Stimulated activated CD8-positive, alpha-beta memory T cell treated with anti-CD3 and anti-CD28 coated beads, Interleukin-2, amount 100 ng/mL, for 48 hours (primary cell): ENCODE measurements around the gene TMEM39B.
A peak's percentile ranks its signal among the peaks of the same experiment; 100 is the strongest.
"Not testable (repeated sequence)": the region's sequence is repeated elsewhere in the genome, so short reads cannot be mapped to it uniquely, and the experiment has no call there.

Experiments
- DNase-seq, 2 donors: peaks; one replicate each; pipeline ENCODE4 v3.0.0-alpha.2; 2020; ENCODE audit warnings: low read depth in 2 of 2

TMEM39B gene

DNA sequence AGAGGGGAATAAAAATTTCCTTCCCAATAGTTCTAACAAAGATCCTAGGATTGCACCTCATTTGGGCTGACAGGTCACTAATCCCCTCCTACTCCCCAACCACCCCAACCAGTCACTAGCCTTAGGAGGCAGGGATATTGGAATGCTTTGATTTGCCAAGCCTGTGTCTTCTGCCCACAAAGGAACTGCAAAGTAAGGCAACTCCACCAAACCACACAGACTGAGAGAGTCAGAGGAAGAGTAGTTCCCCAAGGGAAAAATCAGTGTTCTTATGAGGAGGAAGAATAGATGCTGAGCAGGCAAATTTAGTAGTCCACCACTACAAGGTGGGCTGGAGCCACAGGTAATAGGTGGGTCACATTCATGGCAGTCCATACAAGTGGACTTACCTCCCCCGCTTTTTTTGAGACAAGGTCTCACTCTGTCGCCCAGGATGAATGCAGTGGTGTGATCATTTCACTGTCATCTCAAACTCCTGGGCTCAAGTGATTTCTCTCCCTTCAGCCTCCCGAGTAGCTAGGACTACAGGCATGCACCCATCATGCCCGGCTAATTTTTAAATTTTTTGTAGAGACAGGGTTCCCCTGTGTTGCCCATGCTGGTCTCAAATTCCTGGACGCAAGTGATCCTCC is 3.7 kb upstream of the TMEM39B start:
- DNase-seq = no peak

DNA sequence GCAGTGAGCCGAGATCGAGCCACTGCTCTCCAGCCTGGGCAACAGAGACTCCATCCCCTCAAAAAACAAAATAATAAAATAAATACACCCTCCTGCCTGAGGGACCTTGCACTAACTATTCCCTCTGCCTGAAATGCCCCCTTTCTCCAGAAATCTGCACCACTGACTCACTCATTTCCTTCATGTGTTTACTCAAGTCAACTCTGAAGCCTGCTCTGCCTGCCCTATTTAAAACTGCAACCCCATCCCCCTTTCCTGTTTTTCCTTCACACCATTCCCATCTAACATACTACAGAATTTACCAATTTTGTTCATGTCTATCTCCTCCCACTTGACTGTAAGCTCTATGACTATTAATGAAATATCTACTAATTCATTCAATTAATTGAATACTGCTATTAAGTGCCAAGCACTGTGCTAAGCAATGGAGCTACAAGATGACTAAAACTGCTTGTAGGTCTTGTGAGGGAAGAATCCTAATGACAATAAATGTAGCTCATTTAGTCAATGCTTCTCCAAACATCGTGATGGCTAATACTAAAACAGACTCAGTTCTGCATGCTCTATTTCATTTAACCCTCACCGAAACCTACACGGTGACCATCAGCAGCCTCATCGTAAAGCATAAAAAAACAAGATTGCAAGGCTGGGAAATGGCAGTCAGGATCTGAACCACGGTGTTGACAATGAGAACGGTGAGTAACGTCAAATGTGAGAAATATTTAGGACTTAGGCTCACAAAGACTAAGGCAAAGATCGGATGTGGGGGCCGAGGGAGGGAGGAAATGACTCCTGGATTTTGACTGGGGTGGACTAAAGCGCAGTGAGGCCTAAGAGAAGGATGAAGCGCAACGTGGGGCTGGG is 749 bp upstream of the TMEM39B start:
- no peak for DNase-seq

DNA sequence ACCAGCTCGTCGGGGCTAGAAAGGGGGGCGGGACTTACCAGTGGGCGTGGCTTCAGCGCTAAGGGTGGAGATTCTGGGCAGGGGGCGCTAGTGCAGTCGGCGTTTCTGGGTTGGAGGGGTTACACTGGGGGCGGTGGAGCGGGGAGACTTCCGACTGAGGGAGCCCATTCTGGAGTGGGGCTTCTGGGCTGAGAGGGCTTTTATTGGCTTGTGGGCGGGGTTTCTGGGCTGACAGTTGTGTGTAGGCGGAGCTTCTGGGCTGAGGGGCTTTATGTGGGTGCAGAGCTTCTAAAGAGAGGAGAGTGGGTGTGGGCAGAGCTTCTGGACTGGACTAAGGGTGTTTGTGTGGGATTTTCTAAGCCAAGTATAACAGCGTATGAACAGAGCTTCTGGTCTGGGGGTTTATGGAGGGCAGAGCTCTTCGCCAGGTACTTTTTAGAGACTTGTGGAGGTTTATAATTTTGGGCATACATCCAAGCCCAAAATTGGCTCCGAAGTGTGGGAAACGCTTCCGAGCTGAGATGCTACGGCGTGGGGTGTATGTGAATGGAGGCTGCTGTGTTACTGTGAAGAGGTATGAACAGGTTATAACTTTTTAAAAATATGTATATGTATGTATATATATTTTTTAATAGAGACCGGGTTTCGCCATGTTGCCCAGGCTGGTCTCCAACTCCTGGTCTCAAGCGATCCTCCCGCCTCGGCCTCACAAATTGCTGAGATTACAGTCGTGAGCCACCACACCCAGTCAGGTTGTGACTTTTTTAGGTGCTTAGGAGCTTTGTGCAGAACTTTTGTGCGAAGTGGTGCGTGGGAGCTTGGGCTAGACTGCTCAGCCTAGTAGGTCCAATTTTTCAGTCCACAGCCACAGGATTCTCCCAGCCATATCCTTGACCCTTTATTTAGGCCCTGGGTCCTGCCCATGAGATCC is 825 bp downstream of the TMEM39B start:
- DNase-seq = no peak

DNA sequence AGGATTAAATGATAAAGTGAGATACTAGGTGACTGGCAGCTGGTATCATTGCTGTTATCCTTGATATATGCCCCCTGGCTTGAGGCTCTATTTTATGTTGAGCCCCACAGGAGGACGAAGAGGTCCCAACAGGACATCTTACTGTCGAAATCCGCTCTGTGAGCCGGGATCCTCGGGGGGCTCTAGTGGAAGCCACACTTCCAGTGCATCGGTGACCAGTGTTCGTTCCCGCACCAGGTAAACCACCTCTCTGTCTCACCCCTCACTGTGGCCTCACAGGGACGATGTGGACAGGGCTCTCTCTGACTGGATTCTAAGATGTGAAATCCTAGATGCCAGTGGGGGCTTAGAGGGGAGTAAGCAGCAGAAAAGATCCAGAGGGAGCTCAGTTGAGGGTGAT is 2.1 kb downstream of the TMEM39B start:
- DNase-seq = no peak

DNA sequence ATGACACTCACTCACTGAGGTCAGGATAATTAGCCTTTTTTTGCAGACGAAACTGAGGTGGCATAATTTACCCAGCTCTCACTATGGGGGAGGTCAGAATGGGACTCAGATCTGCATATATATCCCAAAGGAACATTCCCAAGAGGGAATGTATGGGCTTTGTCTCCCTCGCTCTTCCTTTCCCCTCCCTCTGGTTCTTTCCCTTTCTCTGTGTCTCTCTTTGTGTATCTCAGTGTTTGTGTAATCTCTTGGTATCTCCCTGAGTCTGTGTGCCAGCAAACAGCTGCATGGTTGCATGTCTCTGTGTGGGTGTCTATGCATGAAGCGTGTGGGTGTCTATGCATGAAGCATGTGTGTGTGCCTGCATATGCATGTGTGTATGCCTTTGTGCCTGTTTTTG is 4.7 kb downstream of the TMEM39B start:
- no peak for DNase-seq

DNA sequence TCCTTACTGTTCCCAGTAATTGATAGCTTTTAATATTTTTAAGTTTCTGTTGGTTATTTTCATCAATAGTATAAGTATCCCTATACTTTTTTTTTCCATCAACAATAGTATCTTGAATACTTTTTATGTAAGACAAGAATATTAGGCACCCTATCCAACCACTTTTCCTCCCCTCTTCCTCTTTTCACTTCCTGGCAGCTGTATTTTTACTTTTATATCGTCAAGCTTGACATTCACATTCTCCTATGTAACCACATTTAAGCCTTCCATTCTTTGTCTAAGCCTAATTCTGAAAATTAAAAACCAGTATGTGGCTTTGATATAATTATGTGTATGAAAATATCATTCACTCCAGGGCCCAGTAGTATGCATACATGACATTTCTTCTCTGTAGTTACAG is 9.3 kb downstream of the TMEM39B start:
- DNase-seq = no peak

DNA sequence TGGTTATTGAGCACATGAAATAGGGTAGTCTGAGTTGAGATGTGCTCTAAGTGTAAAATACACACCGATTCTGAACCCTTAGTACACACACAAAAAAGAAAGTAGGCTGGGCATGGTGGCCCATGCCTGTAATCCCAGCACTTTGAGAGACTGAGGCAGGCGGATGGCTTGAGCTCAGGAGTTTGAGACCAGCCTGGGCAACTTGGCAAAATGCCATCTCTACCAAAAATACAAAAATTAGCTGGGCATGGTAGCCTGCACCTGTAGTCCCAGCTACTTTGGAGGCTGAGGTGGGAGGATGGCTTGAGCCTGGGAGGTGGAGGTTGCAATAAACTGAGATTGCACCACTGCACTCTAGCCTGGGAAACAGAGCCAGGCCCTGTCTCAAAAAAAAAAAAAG is 13.6 kb downstream of the TMEM39B start:
- DNase-seq = not testable (repeated sequence)

DNA sequence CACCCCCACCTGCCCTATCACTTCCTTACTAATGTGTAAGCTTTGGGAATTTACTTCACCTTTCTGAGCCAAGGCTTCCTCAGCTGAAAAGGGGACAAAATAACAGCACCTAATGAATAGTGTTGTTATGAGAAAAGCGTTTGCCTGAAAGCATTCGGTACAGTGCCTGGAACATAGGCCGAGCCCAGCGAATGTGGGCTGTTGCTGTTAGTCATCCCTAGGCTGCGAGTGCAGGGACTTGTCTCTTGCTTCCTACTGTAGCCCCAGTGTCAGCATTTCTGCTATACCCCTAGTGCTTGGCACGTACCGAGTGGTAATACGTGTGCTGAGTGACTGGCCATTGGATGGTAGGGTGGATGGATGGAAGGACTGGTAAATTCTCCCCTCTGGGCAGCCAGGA is 18.4 kb downstream of the TMEM39B start:
- DNase-seq = no peak

DNA sequence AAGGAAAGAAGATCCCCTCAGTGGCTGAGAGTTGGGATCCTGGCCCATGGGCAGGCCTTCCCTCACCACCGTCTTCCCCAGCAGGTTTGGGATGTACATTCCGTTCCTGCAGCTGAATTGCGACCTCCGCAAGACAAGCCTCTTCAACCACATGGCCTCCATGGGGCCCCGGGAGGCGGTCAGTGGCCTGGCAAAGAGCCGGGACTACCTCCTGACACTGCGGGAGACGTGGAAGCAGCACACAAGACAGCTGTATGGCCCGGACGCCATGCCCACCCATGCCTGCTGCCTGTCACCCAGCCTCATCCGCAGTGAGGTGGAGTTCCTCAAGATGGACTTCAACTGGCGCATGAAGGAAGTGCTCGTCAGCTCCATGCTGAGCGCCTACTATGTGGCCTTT is 18.9 kb downstream of the TMEM39B start:
- no peak for DNase-seq

DNA sequence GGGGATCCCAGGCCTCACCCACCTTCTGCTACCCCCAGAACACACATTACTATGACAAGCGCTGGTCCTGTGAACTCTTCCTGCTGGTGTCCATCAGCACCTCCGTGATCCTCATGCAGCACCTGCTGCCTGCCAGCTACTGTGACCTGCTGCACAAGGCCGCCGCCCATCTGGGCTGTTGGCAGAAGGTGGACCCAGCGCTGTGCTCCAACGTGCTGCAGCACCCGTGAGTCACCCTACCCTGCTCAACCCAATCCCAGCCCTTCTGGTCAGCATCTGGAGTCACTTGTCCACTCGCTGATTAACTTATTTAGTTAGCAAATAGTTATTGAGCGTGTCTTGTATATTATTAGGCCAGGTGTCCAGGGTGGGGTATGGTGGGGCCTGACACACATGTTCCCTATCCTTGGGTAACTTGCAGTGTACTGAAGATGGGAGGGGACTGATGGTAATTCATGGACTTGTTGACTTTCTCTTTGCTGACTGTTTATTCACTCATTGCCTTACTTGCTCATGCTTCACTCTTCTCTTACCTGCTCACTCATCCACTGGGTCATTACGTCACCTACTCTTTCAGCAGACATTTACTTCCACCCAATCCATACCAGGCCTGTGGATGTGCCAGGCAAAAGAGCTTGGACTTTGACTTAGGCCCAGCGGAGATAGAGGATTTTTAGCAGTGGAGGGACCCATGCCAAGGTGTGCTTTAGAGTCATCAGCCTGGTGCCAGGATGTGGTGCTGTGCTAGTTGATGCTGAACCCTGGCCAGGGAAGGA is 22.2 kb downstream of the TMEM39B start:
- no peak for DNase-seq

DNA sequence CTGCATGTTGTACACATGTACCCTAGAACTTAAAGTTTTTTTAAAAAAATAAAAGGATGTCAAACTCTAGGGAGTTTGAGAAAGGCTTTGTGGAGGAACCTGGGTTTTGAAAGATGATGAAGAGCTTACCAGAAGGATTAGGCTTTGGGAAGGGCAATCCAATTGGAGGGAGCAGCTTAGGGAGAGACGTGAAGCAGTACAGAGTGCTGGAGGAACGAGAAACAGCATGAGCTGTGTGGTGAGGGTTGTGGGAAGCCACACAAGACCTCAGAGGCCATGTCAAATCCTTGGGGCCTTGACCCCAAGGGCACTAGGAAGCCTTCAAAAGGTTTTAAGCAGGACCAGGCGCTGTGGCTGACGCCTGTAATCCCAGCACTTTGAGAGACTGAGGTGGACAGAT is 26.7 kb downstream of the TMEM39B start:
- DNase-seq = no peak

DNA sequence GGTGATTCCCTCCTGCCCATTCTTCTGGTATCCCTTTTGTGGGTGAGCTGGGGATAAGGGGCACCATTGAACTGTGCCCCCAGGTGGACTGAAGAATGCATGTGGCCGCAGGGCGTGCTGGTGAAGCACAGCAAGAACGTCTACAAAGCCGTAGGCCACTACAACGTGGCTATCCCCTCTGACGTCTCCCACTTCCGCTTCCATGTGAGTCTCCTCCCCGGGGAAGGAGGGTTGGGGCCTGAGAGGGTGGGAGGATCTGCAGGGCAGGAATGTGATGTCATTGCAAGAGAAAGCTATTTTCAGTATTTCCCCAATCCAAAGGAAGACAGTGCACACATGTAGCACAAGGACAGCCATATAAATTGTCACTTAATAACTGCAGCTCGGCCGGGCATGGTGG is 27.6 kb downstream of the TMEM39B start:
- DNase-seq = no peak

DNA sequence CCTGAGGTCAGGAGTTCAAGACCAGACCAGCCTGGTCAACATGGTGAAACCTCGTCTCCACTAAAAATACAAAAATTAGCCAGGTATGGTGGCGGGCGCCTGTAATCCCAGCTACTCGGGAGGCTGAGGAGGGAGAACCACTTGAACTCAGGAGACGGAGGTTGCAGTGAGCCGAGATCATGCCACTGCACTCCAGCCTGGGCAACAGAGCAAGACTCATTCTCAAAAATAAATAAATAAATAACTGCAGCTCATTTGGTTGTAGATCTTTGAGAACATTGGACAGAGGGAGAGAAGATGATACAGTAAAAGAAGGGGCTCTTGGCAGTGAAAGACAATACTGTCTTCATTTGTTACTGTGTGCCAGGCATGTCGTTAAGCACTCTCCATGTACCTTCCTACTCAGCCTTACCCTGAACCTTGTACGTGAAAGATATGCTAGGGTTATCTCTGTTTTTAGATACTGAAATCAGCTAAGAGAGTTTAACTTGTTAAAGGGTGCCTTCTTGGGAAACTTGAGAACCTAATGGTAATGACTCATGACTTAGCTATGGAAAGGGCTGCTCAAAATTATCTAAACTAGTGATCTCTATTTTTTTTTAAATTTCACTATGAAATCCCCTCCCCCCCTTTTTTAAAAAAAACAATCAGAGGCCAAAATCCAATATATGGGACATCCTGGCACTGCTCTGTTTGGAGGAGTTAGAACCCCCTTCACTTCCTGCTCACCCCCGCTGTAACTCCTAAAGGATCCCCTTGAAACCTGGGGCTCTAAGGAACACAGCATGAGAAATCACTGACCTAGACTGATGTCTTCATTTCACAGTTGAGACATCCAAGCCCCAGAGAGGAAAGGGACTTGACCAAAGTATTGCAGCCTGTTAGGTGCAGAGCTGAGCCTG is 28.3 kb downstream of the TMEM39B start:
- no peak for DNase-seq

DNA sequence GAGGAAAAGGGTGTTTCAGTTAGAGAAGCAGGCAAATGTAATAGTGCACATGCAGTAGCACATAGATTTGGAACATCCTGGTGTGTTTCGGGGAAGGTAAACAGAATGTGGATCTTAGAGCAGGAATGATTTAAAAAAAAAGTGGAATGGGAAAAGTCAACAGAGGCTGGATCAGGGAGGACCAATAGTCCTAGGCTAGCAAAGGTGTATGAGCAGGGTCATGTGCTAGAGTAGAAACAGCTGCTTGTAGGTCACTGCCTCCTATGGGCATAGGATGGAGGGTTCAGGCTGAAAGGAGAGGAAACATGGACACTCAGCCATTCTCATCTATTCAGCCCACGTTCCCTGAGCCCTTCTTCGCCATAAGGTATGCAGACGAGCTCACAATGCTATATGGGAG is 31.4 kb downstream of the TMEM39B start:
- no peak for DNase-seq

DNA sequence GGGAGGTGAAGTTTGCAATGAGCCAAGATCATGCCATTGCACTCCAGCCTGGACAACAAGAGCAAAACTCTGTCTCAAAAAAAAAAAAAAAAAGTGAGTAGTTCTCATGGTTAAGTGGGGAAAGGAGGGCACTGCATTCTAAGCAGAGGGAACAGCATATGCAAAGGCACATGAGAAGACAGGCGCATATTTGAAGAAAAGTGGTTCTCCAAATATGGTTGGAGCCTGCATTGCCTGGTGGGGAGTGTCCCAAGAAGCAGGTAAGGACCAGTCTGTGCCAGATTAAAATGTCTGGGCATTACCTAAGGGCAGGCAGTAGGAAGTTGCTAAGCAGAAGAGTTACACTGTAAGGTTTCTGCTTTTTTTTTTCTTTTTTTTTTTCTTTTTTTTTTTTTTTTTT is 32.6 kb downstream of the TMEM39B start:
- DNase-seq = no peak

DNA sequence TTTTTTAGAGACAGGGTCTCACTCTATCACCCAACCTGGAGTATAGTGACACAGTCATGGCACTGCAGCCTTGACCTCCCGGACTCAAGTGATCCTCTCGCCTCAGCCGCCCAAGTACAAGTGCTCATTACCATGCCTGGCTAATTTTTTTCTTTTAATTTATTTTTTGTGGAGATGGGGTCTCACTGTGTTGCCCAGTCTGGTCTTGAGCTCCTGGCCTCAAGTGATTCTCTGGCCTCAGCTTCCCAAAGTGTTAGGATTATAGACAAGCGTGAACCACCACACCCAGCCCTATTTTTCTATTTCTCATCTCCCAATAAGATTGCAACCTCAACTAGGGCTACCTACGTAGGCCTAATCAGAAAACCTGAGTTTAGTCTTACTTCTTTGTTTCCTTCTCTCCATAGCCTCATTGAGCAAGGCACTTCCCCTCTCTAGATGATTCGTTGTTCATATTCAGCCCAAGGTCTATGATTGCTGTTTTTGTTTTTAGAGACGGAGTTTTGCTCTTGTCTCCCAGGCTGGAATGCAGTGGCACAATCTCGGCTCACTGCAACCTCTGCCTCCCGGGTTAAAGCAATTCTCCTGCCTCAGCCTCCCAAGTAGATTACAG is 34.0 kb downstream of the TMEM39B start:
- DNase-seq = no peak

DNA sequence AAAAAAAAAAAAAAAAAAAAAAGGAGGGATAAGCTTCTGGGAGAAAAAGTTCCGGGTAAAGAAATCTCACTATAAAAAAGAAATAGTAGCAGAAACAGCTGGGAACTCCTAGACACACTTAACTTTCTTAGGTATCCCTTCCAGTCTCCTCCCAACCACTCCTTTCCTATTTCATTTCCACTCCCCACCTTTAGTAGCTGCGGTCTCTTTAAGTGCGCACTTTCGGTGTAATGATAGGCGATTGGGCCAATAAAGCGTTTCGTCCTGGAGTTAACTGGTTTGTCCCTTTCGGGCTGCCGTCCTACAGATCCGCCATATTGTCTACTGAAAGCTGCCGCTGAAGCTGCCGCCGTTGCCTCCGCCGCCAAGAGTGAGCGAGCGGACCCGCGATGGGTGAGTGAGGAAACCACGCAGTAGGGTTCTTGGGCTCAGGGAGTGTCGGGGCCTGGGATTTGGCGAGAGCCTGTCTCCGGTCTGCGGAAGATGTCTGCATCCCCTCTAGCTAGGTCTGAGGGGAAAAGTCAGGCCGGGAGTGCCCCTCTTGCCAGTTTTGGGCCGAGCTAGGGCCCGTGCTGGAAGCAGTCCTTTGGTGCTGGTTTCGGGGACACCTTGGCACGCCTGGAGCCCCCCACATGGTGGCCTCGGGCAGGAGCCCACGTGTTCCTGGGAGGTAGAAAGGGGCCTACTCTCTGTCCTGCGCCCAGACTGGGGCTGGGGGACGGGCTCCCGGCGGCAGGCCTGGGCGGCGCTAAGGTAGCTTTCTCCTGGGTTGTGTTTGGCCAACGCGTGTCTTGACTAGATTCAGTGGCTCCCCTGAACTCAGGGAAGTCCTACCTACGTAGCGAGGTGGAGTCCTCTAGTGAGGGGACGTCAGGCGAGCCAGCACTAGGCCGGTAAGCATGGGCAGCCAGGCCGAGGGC is 35.3 kb downstream of the TMEM39B start, which contains the start of gene KPNA6:
TSS of gene KPNA6 (plus strand) at position 315 of the 920 bp plus-strand sequence. CDS start at position 390, 75 bp downstream.
- DNase-seq = peak; percentile 65 to 74

DNA sequence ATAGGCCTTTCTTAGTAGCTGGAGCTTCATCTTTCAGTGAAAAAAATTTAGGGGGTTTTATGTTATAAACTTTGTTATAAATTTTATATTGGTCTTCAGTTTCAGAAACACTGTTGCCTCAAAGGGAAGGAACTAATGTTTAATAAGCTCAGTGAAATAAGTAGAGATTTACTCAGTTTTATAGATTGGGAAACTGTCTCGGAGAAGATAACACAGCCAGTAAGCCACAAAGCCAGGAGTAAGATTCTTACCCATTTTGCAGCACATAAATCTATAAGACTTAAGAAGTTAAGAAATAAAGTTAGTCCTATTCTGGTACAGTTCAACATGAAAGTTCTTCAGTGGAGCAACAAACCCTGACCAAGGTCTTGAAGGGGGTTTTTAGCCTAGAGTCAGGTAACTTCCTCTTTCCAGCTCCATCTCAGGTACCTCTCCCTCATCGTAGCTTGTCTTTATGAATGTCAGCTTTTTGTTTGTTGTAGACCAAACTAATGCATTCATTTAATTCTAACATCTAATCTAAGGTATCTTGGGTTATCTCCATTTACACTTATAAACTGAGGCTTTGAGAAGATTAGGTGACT is 38.4 kb downstream of the TMEM39B start:
- no peak for DNase-seq
